Measurements from ENCODE around the gene BTK.
"Not testable (repeated sequence)": the region's sequence is repeated elsewhere in the genome, so short reads cannot be mapped to it uniquely, and the experiment has no call there.

Gene BTK

GRCh38 chrX:101391831-101392230, 5.8 kb upstream of the BTK start:
- DNase-seq, result no peak

GRCh38 chrX:101390664-101391525, 4.9 kb upstream of the BTK start, which contains the start of gene RPL36A:
Gene RPL36A (plus strand): TSS chrX:101391011. CDS start chrX:101391044, 33 bp downstream.
- DNase-seq, result peak; percentile 85

DNA sequence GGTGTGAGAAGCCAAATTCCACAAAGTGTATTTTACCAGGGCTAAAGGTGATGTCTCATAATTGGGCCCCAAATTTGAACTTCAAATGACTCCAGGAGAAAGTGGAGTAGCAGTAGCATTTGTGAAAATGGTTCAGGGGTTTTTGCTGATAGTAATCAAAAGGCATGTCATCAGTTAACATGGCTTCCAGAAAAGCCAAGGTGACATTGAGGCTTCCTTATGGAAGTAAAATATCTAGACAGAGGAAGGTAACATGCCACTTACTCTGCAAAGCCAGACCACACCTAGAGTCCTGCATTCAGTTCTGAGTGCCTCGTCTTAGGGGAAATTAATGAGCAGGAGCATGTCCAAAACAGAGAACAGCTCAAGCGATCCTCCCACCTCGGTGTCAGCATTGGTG, 2.6 kb upstream of the BTK start:
- no peak for DNase-seq

DNA sequence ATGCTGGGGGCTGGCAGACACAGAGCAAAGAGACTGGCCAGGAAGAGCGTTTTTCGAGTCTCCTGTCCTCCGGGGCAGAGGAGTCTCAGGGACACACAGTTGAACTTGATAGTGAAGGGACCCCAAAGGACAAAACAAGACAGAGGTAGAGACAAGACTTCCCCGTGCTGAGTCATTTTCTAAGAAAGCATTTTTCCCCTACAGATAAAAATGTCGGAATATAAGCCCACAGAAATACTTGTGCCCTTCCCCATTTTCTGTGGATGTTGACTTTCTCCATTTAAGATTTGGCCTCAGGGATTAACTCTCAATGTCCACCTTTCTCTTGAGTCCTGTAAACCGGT, 523 bp upstream of the BTK start:
- no peak for DNase-seq

GRCh38 chrX:101385026-101385684, 836 bp downstream of the BTK start:
- DNase-seq, result no peak

- DNase-seq, result no peak
Observed at GRCh38 chrX:101383679-101384205, 2.2 kb downstream of the BTK start.

DNA sequence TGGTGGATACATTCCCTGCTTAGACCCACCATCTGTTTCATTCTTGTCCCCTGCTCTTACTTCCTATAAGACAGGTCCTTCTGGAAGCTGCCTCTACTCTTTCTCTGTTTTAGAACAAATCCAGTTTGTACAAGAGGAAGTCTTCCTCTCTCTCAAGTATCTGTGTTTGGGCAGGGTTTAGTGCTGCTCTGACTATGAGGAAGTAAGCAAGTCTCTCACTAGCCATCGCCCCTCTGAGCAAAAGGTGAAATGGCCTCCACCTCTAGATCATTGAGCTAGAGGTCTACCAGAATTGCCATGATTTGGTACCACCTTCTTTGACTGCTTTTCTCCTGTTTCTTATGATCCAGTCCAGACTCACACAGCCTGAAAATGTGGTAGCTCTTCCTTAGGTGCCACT, 8.4 kb downstream of the BTK start:
- DNase-seq, result no peak

- no peak for DNase-seq
Observed at GRCh38 chrX:101370888-101371504, 15.0 kb downstream of the BTK start.

DNA sequence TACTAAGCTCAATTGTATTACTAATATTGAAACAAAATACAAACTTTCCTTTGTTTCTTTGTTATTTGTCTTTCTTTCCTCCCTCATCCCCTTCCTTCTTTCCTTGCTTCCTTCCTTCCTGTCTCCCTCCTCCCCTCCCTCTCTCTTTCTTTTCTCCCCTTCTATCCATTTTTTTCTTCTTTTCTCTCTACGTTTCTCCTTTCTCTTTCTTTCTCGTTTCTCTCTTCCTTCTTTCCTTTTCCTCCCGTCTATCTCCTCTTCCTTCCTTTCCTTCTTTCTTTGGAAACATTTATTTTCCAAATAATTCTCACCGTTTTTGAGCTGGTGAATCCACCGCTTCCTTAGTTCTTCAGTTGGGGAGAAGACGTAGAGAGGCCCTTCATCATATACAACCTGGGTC, 16.3 kb downstream of the BTK start:
- DNase-seq, result no peak

- no peak for DNase-seq
Observed at GRCh38 chrX:101368800-101369199, 17.2 kb downstream of the BTK start.

- DNase-seq, result no peak
Observed at GRCh38 chrX:101365301-101365795, 20.6 kb downstream of the BTK start.

DNA sequence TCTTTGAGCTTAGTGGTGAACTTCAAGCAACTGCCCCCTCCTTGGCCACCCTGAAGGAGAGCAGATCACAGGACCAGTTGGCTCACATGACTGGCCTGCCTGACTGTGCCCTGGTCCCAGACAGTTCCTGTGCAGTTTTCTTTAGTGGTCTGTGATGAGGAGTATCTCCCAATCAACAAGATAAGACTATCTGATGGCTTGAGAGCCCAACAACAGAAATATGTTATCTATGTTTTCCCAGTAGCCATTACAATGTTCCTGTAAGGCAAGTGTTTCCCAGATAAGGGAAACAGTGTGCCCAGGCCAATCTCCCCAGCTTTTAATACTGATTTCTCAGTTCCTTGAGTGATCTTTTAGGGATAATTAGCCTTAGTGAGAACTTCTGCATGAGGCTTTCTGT, 23.2 kb downstream of the BTK start:
- DNase-seq, result no peak

- no peak for DNase-seq
Observed at GRCh38 chrX:101362116-101362515, 23.9 kb downstream of the BTK start.

DNA sequence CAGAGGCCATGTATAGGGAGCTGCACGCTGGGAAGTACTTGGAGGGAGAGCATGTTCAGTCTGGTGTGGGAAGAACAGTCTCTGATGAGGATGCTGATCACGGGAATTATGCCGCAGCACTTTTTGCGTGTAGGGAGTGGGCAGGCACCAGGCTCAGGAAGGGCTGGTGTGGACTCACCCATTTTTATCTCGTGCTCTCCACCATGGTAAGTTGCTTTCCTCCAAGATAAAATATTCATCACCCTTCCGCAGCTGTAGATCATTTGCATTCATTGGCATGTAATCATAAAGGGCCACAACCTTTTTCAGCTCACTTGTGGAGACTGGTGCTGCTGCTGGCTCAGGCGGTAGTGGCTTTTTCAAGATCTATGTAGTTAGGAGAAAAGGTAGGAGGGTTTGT, 25.6 kb downstream of the BTK start:
- no peak for DNase-seq

DNA sequence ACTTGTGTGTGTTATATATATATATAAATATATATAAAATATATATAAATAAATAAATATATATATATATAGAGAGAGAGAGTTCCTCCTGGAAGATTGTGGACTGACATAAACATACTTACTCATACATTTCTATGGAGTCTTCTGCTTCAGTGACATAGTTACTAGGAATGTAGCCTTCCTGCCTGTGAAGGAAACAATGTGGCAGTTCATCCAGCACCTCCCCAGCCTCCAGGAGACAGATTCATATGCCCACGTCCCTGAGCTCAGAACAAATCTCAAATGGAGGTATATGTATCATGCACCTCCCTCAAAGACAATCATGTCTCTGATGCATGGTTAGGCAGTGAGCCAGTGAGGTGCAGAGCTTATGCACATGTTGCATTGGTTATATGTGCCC, 26.0 kb downstream of the BTK start:
- DNase-seq, result no peak

DNA sequence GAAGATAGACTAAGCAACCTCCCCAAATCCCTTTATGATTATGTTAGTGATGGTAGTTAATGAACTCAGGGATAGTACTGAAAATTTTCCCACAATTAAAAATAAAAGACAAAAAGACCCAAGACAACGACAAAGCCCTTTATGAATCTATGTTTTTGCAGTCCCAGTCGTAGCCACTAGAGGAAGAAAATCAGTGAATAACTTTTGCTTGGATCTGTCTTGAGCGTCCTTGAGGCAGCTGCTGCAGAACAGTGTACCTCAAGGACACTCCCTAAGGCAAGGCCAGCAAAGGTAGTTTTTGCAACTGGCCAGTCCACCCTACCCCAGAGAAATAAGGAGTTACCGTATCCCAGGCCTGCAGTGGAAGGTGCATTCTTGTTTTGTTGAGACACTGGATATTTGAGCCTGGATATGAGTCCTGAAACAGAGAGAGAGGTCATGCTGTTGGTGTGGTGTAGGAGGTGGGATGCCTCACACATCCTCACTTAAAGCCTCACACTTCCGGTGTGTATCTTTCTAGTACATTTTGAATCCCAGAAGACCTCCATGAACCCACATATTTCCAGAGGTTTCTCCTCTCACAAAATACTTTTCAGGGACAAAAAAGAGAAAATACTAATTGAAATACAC, 28.7 kb downstream of the BTK start:
- no peak for DNase-seq

DNA sequence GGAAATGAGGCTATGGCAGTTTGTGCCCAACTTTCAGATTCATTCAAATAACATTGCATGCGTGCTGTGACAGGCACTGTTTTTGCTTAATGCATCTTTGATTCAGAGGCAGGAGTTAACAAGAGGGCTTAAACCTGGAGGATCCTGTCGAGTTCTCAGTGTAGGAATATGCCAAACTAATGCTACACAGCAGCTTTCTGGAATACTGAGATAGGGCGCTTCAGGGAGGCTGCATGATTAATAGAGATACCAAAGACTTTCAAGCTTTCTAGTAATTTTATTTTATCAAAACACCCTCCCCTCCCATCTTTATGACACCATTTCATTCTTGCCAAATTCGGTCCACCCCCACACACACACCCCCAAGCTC, 36.8 kb downstream of the BTK start:
- no peak for DNase-seq

- DNase-seq, result peak; percentile 83
Observed at GRCh38 chrX:101348452-101349192, 37.4 kb downstream of the BTK start, which contains the start of gene TIMM8A. Gene TIMM8A (minus strand): TSS chrX:101348742. CDS start chrX:101348664, 78 bp downstream.

GRCh38 chrX:101347859-101348451, 38.0 kb downstream of the BTK start:
- DNase-seq, result no peak

GRCh38 chrX:101337776-101338271, 48.2 kb downstream of the BTK start:
- no peak for DNase-seq

- DNase-seq, result not testable (repeated sequence)
Observed at GRCh38 chrX:101334310-101334709, 51.7 kb downstream of the BTK start.

GRCh38 chrX:101326600-101326999, 59.4 kb downstream of the BTK start:
- not testable (repeated sequence) for DNase-seq
